ENCODE measurements around the gene GREB1.

GREB1 gene

DNA sequence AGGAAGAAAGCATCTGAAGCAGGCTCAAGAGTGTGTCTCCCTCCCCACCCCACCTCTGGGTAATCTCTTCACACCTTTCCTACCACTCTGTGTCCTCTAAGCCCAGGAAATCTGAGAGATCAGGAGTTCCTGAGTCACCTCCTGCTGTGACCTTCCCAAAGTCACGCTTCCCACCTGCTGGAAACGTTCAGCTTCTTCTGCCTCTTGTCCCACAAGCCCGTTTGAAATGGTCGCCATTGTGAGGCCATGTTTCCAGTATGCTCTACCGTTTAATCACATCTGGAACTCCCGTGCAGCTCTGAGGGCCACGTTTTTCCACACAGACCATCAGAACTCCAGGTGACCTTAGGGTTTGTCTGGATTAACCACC is 25.9 kb downstream of the GREB1 start:
- no peak overlapping the region for H3K4me3 ChIP-seq (ENCODE audit: low read depth, low read length)
- TF ChIP-seq, protein P1, sequence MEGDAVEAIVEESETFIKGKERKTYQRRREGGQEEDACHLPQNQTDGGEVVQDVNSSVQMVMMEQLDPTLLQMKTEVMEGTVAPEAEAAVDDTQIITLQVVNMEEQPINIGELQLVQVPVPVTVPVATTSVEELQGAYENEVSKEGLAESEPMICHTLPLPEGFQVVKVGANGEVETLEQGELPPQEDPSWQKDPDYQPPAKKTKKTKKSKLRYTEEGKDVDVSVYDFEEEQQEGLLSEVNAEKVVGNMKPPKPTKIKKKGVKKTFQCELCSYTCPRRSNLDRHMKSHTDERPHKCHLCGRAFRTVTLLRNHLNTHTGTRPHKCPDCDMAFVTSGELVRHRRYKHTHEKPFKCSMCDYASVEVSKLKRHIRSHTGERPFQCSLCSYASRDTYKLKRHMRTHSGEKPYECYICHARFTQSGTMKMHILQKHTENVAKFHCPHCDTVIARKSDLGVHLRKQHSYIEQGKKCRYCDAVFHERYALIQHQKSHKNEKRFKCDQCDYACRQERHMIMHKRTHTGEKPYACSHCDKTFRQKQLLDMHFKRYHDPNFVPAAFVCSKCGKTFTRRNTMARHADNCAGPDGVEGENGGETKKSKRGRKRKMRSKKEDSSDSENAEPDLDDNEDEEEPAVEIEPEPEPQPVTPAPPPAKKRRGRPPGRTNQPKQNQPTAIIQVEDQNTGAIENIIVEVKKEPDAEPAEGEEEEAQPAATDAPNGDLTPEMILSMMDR (conservative IDR thresholded peaks at IDR 0.05; ENCODE audit: low read depth, low read length), result no peak
- no peak for DNase-seq (ENCODE audit: low read depth)

GRCh38 chr2:11560806-11561205 is 27.0 kb downstream of the GREB1 start:
- no peak overlapping the region for H3K4me3 ChIP-seq (ENCODE audit: low read depth, low read length)
- TF ChIP-seq, protein P1 (conservative IDR thresholded peaks at IDR 0.05; ENCODE audit: low read depth, low read length), result no peak
- no peak for DNase-seq (ENCODE audit: low read depth)

DNA sequence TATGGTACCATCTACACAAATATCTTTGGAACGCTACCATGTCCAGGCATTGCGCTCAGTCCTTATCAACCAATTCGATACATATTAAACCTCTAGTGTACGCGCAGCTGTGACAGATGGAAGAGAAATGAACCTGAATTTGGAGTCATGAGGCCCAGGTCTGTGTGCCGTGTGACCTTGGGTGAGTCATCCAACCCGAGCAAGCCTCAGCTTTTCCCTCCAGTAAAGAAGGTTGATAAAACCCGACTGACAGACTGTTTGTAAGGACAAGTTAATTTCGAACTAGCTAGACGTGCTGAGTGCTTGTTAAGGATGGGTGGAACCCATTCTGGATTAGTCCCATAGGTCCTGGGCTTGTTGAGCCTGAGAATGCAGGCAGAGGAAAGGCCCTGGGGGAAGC is 28.2 kb downstream of the GREB1 start:
- TF ChIP-seq, protein P1 (conservative IDR thresholded peaks at IDR 0.05; ENCODE audit: low read depth, low read length), result no peak
- DNase-seq (ENCODE audit: low read depth), result no peak
- no peak overlapping the region for H3K4me3 ChIP-seq (ENCODE audit: low read depth, low read length)

DNA sequence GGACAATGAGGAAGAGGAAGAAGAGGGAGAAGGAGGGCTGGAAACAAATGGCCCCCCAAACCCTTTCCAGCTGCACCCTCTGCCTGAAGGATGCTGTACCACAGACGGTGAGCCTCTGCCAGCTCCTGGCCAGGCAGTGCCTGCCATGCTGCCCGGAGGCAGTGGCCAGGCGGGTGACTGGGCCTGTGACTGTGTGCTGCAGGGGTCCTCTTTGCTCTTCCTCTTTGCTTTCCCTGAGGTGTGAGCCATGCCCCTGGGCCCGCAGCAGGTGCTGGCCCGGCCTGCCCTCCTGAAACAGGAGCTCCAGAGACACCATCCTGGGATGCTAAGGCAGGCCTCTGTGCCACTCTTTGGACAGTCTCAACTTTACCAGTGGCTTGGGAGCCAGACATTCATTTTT is 28.6 kb downstream of the GREB1 start:
- DNase-seq (ENCODE audit: low read depth), result no peak
- H3K4me3 ChIP-seq (ENCODE audit: low read depth, low read length), result no peak overlapping the region
- TF ChIP-seq, protein P1 (conservative IDR thresholded peaks at IDR 0.05; ENCODE audit: low read depth, low read length), result no peak

DNA sequence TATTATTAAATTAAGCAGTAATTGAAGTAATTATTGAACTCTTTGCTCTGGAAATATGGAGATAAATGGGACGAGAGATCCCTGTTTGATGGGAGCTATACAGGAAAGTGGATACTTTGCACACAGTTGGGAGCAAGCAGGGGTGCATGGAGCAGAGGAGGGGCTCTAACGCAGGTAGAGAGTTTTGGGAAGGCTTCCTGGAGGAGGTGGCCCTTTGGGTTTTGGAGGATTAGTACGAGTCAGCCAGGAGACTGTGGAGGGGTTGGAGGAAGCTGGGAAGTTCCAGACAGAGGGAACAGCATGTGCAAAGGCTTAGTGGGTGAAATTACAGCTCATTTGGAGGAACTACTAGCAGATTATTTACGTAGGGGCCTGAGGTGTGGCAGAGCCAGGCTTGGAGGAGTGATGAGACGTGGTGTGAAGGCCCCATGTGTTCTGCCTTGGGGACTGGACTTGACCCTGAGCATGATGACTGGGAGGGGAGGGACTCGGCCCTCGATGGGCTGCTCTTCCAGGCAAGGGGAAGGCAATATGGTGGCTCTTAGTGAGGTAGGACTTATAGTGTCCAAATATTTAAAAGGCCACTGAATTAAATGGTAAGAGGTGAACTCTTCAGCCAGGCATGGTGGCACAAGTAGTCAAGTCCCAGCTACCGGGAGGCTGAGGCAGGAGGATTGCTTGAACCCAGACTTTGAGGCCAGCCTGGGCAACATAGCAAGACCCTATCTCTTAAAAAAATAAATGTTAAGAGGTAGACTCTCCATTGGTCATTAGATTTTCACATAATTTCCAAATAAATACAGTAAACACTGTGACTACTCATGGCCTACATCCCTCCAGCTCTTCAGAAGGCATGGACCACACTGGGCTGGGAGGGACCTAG is 30.2 kb downstream of the GREB1 start:
- TF ChIP-seq, protein P1 (conservative IDR thresholded peaks at IDR 0.05; ENCODE audit: low read depth, low read length), result no peak
- H3K4me3 ChIP-seq (ENCODE audit: low read depth, low read length), result no peak overlapping the region

GRCh38 chr2:11564816-11565567 is 31.1 kb downstream of the GREB1 start:
- TF ChIP-seq, protein P1 (conservative IDR thresholded peaks at IDR 0.05; ENCODE audit: low read depth, low read length), result no peak
- no peak for DNase-seq (ENCODE audit: low read depth)
- H3K4me3 ChIP-seq (ENCODE audit: low read depth, low read length), result no peak overlapping the region

More for the DNA sequence above, 30.2 kb downstream of the GREB1 start:
- no peak for DNase-seq (ENCODE audit: low read depth)

All from choroid plexus epithelial cell (primary cell).